GM21360 (cell line): ENCODE results near the gene XCR1.
"Not testable (repeated sequence)": the region's sequence is repeated elsewhere in the genome, so short reads cannot be mapped to it uniquely, and the experiment has no call there.

Source experiments
- ATAC-seq: cut with Tn5 transposase; IDR thresholded peaks from one replicate; pipeline ENCODE4 v1.9.1; 2021; ENCODE audit warnings: mild to moderate bottlenecking, moderate library complexity; ENCODE audit not compliant: unreplicated experiment

The XCR1 gene

GRCh38 chr3:46027021-46027705 lies at the start of gene XCR1:
Gene XCR1 (minus strand): TSS chr3:46027483. CDS start chr3:46021947, 5,536 bp downstream.
- ATAC-seq: no peak

GRCh38 chr3:46076606-46077005 lies 49.3 kb upstream of the XCR1 start:
- ATAC-seq: no peak

GRCh38 chr3:46075816-46076215 lies 48.5 kb upstream of the XCR1 start:
- ATAC-seq: no peak

- ATAC-seq: no peak
These were observed 44.1 kb upstream of the XCR1 start for GRCh38 chr3:46071222-46071858.

- ATAC-seq: no peak
These were observed 43.4 kb upstream of the XCR1 start for GRCh38 chr3:46070595-46071093.

GRCh38 chr3:46068501-46068900 lies 41.2 kb upstream of the XCR1 start:
- ATAC-seq: no peak

- no peak for ATAC-seq
These were observed 40.1 kb upstream of the XCR1 start for GRCh38 chr3:46067401-46067800.

GRCh38 chr3:46065750-46066256 lies 38.5 kb upstream of the XCR1 start:
- no peak for ATAC-seq

GRCh38 chr3:46065294-46065705 lies 38.0 kb upstream of the XCR1 start:
- ATAC-seq: peak; percentile 81

- ATAC-seq: no peak
These were observed 35.4 kb upstream of the XCR1 start for GRCh38 chr3:46062679-46063078.

- no peak for ATAC-seq
These were observed 34.6 kb upstream of the XCR1 start for GRCh38 chr3:46061887-46062286.

- ATAC-seq: no peak
These were observed 33.9 kb upstream of the XCR1 start for GRCh38 chr3:46061108-46061720.

GRCh38 chr3:46060551-46060950 lies 33.3 kb upstream of the XCR1 start:
- ATAC-seq: no peak

GRCh38 chr3:46059432-46059831 lies 32.1 kb upstream of the XCR1 start:
- ATAC-seq: no peak

GRCh38 chr3:46058981-46059380 lies 31.7 kb upstream of the XCR1 start:
- no peak for ATAC-seq

GRCh38 chr3:46057716-46058115 lies 30.4 kb upstream of the XCR1 start:
- no peak for ATAC-seq

- no peak for ATAC-seq
These were observed 29.4 kb upstream of the XCR1 start for GRCh38 chr3:46056686-46057085.

- not testable (repeated sequence) for ATAC-seq
These were observed 26.7 kb upstream of the XCR1 start for GRCh38 chr3:46053761-46054515.

- not testable (repeated sequence) for ATAC-seq
These were observed 26.0 kb upstream of the XCR1 start for GRCh38 chr3:46053265-46053664.

- ATAC-seq: no peak
These were observed 25.2 kb upstream of the XCR1 start for GRCh38 chr3:46052531-46052930.

GRCh38 chr3:46049093-46049492 lies 21.8 kb upstream of the XCR1 start:
- ATAC-seq: no peak
